Measurements from ENCODE around the gene MORN1.

Gene MORN1

GRCh38 chr1:2375923-2376260, 15.5 kb downstream of the MORN1 start:
- Histone ChIP-seq H3K27ac (ENCODE audit: low read depth, low read length) (no peak overlapping the region), H3K36me3 (ENCODE audit: low read length) (no peaks in the 10 kb centered on the region), H2AFZ (ENCODE audit: low read depth, low read length, severe bottlenecking) (no peak overlapping the region), H3K9me2 (replicated peaks; ENCODE audit: insufficient read depth, low read length) (no peaks in the 10 kb centered on the region), H3K9ac (ENCODE audit: low read length) (no peak overlapping the region), H3K4me2 (ENCODE audit: low read depth, low read length, poor library complexity, severe bottlenecking) (no peak overlapping the region), H3F3A (ENCODE audit: insufficient read depth) (no peaks in the 10 kb centered on the region), H3K27me3 (ENCODE audit: low read length) (no peaks in the 10 kb centered on the region), H3K9me3 (ENCODE audit: insufficient read depth, low read length) (no peaks in the 10 kb centered on the region), H3K4me3 (ENCODE audit: insufficient read depth, low read length, poor library complexity, severe bottlenecking) (no peak overlapping the region), H3K79me2 (ENCODE audit: insufficient read depth, low read length) (no peaks in the 10 kb centered on the region), H4K20me1 (ENCODE audit: low read depth, low read length) (no peaks in the 10 kb centered on the region)
- TF ChIP-seq EZH2phosphoT487 (conservative IDR thresholded peaks at IDR 0.05; ENCODE audit: low read length) (no peak), CTCF (IDR thresholded peaks at IDR 0.05; ENCODE audit: insufficient read depth, low read length, poor library complexity, severe bottlenecking) (no peak)

- no peaks in the 10 kb centered on the region for H3K9me2 ChIP-seq (replicated peaks; ENCODE audit: insufficient read depth, low read length)
- no peaks in the 10 kb centered on the region for H3K27me3 ChIP-seq (ENCODE audit: low read length)
- H3K36me3 ChIP-seq (ENCODE audit: low read length) = no peaks in the 10 kb centered on the region
- TF ChIP-seq EZH2phosphoT487 (conservative IDR thresholded peaks at IDR 0.05; ENCODE audit: low read length) = no peak
- no peak for TF ChIP-seq CTCF (IDR thresholded peaks at IDR 0.05; ENCODE audit: insufficient read depth, low read length, poor library complexity, severe bottlenecking)
- H3K4me2 ChIP-seq (ENCODE audit: low read depth, low read length, poor library complexity, severe bottlenecking) = no peak overlapping the region
- no peaks in the 10 kb centered on the region for H3K79me2 ChIP-seq (ENCODE audit: insufficient read depth, low read length)
- H3K9me3 ChIP-seq (ENCODE audit: insufficient read depth, low read length) = no peaks in the 10 kb centered on the region
- H3K9ac ChIP-seq (ENCODE audit: low read length) = no peak overlapping the region
- H3K4me3 ChIP-seq (ENCODE audit: insufficient read depth, low read length, poor library complexity, severe bottlenecking) = no peak overlapping the region
- H2AFZ ChIP-seq (ENCODE audit: low read depth, low read length, severe bottlenecking) = no peak overlapping the region
- H3F3A ChIP-seq (ENCODE audit: insufficient read depth) = no peaks in the 10 kb centered on the region
- no peaks in the 10 kb centered on the region for H4K20me1 ChIP-seq (ENCODE audit: low read depth, low read length)
- H3K27ac ChIP-seq (ENCODE audit: low read depth, low read length) = no peak overlapping the region
Measured at GRCh38 chr1:2375246-2375922, 16.0 kb downstream of the MORN1 start.

GRCh38 chr1:2374252-2375155, 16.9 kb downstream of the MORN1 start:
- Histone ChIP-seq H3K4me3 (ENCODE audit: insufficient read depth, low read length, poor library complexity, severe bottlenecking) (no peak overlapping the region), H3K4me2 (ENCODE audit: low read depth, low read length, poor library complexity, severe bottlenecking) (no peak overlapping the region), H3K36me3 (ENCODE audit: low read length) (no peaks in the 10 kb centered on the region), H3K27me3 (ENCODE audit: low read length) (no peaks in the 10 kb centered on the region), H3F3A (ENCODE audit: insufficient read depth) (no peaks in the 10 kb centered on the region), H3K9me3 (ENCODE audit: insufficient read depth, low read length) (no peaks in the 10 kb centered on the region), H3K27ac (ENCODE audit: low read depth, low read length) (no peak overlapping the region), H3K79me2 (ENCODE audit: insufficient read depth, low read length) (no peaks in the 10 kb centered on the region), H3K9me2 (replicated peaks; ENCODE audit: insufficient read depth, low read length) (no peaks in the 10 kb centered on the region), H4K20me1 (ENCODE audit: low read depth, low read length) (no peaks in the 10 kb centered on the region), H2AFZ (ENCODE audit: low read depth, low read length, severe bottlenecking) (no peak overlapping the region), H3K9ac (ENCODE audit: low read length) (no peak overlapping the region)
- no peak for TF ChIP-seq CTCF (IDR thresholded peaks at IDR 0.05; ENCODE audit: insufficient read depth, low read length, poor library complexity, severe bottlenecking)
- TF ChIP-seq EZH2phosphoT487 (conservative IDR thresholded peaks at IDR 0.05; ENCODE audit: low read length) = no peak
